HG03354 (cell line): ENCODE data around the gene CNKSR3.

Source experiments
- ATAC-seq: cut with Tn5 transposase; IDR thresholded peaks from one replicate; pipeline ENCODE4 v1.9.1; 2021; ENCODE audit warnings: mild to moderate bottlenecking; ENCODE audit not compliant: unreplicated experiment, poor library complexity, severe bottlenecking

Gene CNKSR3

DNA sequence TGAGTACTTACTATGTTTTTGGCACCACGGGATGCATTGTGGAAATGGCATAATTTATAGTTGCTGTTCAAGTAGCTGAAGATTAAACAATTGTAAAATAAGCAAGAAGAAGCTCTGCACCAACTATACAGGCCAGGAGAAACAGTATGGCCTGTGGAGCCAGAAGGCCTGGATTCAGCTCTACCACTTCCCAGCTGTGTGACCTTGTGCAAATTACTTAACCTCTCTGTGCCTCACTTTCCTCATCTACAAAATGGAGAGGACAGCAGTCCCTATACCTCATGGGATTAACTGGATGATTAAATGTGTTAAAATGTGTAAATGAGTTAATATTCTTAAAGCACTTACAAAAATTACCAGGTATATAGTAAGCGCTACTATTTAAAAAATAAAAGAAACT, 49.1 kb downstream of the CNKSR3 start:
- ATAC-seq = no peak

DNA sequence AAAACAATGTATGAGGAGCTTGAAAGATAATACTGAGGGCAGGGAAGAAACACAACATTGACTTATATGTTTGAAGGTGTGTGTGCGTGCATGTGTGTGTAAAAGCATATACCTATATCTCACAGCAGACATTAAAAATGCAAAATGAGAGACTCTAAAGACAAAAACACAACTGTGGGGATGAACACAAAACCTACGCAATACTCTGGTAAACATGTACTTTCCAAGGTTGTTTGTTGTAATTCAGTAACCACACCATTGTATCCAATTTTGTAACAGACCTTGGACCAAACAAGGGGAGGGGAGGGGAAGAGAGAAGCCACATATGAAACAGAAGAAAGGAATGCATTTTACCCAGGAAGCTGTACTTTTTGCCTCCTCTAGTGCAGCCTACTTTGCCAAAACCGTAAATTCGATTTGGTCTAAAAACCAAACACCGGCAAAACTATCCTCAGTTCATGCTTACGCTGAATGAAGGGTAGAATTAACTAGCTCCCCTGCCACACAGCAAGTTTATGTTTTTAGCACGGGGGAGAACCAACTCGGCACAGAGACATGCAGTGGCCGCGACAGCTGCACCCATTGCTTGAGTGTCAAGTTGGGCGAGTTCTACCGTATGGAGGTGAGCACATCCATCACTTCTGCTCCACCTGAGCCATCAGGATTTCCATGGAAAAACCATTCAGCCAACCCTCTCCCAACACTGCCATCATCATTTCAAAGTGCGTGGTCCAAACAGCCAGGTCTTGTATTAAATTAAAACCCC, 50.0 kb downstream of the CNKSR3 start:
- ATAC-seq = no peak

DNA sequence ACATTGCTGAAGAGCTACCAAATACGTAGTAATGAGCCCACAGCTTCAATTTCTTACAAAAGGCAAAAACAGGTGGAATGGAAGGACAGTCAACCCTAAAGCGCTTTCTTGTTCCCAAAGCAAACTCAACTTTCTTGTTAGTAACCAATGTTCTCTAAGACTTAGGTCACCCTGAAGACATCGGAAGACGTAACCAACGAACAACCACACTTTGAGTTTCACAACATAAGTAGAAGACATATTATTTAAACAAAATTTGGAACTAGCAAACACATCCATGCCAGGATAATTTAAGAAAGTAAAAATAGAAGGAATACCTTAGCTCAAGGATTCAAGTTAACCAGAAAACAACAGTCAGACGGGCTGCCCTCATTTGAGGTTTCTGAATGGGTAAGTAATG, 51.0 kb downstream of the CNKSR3 start:
- no peak for ATAC-seq

DNA sequence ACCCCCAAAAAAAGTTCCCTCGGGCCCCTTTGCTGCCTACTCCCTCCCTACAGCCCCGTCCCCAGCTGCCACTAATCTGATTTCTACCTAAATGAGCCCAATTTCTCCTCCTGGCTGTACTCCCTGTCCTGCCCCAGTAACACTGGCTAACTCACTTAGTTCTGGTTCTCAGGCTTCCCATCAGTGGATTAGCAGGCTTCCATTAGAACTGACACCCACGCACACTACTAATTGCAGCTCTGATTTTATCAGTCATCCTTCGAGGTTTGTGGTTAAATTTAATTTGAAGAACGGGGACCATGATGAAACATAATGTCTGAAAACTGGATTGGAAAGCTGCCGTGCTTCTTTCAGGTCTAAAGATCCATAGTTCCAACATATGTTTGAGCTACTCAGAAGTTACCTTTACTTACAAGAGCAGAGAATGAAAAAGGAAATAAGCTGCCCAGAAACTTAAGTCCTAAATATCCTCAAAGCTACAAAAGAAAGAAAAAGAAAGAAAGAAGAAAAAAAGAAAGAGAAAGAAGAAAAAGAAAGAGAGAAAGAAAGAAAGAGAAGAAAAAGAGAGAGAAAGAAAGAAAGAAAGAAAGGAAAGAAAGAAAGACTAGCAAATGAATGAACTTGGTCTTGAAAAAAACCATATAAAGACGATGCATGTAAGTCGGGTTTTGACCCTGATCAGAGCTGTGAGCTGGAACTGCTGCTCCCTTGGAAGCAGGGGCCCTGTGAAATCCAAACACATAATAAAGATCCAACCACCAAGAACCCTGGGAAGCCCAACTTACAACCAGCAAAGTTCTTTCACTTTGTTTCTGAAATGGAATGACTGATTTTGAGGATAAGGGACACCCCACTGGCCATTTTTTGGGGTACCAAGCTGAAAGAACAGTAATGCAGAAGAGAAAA, 51.7 kb downstream of the CNKSR3 start:
- no peak for ATAC-seq

DNA sequence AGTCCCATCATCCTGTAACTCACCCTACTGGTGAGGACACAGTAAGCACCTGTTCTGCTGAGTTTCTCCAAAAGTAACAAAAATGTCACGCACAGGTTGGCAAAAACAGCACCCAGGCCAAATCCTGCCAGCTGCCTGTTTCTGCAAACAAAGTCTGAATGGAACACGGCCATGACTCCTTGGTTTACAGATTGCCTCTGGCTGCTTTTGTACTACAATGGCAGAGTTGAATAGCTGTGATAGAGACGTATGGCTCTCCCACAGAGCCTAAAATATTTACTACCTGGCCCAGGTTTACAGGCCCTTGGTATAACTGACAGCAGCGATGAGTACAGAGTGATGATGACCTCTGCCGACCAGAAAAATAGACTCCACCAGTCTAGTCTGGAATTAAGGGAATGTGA, 52.6 kb downstream of the CNKSR3 start:
- no peak for ATAC-seq

DNA sequence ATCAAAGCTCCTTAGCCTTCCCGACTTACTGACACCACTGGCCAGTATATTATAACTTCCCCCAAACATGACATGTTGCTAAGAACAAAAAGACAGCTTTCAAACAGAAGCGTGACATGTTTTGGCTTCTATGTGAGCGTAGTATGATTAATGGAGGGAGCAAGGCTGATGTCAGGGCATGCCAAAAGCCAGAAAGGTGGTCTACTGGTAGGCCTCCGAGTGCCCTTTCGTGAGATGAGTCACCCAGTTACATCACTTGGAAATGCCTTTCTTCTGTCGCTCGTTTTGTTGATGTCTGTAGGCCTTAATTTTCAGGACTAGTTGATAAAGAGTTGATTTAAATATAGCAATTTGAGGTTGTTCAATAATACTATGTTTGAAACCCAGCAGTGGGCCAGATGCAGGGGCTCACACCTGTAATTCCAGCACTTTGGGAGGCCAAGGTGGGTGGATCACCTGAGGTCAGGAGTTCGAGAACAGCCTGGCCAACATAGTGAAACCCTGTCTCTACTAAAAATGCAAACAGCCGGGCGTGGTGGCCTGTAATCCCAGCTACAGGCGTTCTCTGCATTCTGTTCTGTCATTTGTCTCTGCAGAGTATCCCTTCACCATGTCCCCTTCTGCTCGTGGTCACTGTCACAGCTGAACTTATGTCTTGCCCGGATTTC, 53.3 kb downstream of the CNKSR3 start:
- no peak for ATAC-seq

DNA sequence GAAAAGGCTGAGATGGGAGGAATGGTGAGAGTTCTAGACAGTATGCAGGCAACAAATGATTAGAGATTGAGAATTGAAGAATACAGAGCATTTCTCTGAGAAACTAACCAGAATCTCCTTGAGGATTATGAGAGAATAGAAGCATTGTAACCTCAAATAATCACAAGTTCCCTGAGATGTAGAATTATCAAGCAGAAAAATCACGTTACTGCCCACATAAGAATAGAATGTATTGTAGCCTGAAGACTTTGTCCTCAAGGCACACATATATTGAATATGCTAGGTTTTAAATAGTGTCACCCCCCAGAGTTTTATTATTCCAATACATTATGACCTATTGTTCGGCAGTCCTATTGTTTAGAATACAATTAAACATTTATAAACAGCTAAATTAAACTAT, 57.2 kb downstream of the CNKSR3 start:
- ATAC-seq = no peak

DNA sequence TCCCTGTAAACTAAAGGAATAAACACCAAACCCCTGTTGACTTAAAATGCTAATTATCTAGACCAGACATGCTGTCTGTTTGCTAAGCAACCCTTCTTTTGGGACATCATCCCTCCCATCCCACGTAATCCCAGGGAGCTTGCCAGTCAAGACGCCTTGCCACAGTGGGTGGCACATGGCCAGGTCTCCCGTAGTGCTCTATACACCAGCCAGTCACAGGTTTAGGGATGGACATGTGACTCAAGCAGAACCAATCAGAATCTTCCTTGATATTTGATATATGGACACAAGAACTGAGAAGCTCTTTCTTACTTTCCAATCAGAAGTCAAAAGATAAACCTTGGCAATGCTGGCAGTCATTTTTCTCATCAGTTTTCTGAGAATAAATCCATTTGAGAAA, 60.0 kb downstream of the CNKSR3 start:
- ATAC-seq = no peak

DNA sequence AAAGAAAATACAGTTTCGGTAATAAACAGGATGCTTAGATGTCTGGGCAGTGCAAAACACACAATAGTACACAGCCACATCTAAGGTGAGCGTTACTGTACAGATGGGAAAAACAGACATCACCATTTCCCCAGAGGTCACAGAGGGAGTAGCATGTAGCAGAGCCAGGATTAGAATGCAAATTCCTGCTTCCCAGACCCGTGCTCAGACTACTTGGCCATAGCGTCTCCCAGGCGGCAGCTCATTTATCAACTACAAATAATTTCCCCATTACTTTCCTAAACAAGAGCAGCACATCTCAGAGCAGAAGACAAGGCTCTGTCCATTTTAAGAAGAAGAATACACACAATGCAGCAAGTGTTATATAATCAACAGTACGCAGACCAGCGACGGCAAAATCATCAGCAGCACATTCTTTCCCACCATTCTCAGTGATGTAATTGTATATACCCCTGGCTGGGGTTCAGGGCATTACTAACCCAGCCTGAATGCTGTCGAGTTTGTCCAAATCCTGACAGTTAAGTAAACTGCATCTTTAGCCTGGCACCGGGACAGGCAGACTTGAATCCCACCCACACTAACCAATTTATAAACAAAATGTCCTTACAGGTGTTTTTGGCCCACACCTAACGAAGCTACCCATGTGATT, 61.9 kb downstream of the CNKSR3 start:
- ATAC-seq = peak; percentile 50

DNA sequence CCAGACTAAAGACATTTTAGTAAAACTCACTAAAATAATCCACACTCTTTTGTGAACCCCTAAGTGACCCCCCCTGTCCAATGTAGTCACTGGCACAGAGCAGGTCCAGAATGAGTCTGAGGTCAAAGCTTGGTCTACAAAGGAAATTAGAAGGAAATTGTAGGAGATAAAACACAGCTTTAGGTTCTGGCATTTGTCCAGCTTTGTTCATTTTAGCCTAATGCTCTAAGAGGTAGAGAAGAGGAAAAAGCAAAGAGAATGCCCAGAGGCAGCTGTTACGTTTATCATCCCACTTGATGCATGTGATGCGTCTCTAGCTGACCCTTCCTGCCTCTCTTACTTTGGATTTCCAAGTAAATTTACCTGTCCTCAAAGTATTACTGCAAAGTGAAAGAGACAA, 62.5 kb downstream of the CNKSR3 start:
- ATAC-seq = no peak

DNA sequence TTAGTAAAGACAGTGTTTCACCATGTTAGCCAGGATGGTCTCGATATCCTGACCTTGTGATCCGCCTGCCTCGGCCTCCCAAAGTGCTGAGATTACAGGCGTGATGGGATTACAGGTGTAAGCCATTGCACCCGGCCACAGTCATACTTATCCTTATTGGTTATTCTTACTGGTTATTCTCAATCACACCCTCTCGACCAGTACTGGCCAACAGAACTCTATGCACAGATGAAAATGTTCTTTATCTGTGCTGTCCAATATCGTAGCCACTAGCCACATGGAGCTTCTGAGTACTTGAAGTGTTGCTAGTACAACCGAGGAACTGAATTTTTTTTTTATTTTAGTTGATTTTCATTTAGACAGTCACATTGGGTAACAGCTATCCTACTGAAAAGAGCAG, 63.5 kb downstream of the CNKSR3 start:
- no peak for ATAC-seq

DNA sequence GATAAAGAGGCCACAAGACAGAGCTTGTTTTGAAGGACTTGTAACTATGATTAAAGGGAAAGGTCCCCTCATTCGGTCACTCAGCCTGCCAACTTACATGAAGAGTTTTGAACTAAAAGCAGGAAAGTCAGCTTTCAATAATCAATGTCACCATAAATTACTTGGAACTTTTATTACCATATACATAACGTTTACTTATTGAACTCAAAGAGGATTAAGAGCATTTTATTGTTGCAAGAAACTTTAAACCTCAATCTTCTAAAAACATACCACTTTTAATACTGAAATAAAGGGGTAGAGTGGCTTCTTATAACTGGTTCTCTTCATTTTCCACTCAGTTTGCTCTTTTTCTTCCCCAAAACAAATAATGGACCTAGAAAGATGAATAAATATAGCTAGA, 65.1 kb downstream of the CNKSR3 start:
- ATAC-seq = no peak

DNA sequence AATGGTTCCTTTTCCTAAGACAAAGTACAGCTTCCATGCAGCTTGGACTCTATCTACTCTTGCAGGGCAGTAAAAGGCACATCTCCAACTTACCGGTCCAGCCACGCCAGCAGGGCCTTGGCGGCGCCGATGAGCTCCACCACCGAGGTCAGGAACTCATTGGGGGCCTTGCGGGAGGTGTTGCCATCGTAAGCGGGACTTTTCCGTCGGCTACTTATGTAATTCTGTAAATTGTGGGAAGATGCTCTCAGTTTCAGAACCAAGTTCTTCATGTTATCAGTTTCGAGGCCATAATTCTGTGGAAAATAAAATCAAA, 68.5 kb downstream of the CNKSR3 start:
- peak; percentile 42 for ATAC-seq

DNA sequence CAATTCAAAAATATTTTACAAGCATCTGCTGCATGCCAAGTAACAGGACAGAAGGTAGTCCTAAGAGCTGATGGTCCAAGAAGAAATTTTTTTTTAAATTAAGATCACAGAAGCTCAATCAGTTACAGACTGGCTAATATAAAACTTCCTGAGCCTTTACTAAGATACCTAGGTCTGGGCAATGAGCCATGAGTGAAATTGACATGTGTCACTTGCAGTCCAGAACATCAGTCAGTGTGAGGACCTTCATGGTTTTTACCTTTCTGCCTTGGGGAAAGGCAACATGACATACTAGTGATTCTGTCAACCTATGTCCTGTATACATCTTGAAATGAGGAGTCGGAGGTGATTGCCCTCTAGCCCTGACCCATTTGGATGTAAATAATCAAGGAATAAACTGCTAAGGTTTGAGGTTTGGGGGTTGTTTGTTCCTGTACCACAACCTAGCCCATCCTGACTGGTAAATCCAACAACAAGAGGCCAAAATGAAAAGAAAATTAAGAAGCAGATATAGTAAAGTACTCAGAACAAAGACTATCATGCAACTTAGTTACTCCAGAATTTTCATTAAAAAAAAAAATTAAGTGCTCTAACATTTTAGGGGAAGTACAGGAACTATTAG, 70.0 kb downstream of the CNKSR3 start:
- ATAC-seq = no peak

DNA sequence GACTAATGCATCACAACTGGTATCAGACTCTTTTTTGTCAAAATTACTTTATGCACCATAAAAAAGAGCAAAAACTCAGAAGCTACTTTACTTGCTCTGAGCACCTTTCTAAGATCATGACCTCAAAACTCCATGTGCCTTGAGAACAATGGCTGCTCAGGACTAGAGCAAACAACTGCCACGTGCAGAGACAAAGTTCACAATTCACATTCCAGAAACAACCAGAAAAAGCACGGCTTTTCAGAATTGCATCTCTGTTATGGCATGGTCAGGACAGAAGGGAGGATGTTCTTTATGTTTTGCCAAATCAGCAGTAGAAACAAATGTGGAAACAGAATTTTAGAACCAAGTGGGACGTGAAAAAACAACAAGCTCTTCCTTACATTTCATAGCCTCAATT, 70.5 kb downstream of the CNKSR3 start:
- ATAC-seq = no peak

DNA sequence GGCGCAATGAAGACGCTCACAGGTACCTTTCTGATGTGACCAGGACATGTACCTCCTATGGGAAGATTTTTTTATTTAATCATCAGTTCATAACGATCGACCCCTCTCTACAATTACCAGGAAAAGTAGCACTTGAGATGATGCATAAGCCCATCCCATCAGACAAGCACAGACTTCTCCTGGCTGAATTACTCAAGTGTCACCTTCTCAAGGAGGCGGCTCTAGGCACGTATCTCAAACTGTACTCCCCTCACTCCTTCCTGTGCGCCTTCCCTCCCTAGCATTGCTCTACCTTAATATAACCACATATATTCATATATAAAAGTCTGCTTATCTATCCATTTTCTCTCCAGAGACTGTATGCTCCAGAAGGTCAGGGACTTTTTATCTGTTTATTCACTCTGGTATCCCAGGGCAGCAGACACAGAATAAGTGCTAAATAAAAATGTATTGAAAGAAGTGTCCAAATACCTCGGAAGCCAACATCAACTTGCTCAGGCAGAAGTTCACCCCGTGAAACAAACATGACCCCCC, 71.5 kb downstream of the CNKSR3 start:
- ATAC-seq = no peak

DNA sequence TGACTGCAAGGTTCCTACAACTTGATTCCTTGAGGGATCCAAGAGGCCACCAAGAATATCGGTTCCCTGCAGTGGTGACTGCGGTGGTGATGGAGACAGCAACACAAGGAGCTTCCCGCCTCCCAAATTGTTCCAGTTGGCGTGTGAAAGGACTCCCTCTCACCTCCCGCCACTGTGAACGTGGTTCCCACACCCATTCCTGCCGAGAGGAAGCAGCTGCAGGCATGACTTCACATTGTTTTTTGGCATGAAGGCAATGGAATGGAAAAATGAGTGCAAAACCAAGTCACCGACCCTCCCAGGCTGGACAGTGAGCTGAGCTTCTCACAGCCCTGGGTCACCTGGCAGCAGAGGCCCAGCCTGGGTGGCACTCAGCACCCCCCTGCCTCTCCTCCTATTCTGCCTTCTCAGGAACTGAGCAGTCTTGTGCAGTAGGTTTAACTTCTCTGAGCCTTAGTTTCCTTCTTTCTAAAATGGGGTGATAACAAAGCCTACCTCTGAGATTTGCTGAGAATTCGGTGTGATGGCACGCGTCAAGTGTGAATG, 75.0 kb downstream of the CNKSR3 start:
- no peak for ATAC-seq

DNA sequence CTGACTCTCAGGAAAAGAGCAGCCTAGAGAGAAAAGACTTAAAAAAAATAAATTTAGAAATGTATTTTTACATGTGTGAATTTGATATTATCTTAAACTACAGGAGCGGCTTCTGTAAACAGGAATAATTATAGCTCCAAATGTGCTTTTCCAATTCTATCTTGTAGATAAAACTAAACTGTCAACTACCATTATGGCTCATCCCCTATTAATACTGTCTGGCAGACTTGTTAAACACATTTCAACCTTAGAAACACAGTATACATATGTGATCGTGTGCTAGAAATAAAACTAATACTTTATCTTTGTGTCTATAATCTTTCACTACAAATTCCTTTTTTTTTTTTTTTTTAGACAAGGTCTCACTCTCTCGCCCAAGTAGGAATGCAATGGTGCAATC, 75.8 kb downstream of the CNKSR3 start:
- no peak for ATAC-seq

DNA sequence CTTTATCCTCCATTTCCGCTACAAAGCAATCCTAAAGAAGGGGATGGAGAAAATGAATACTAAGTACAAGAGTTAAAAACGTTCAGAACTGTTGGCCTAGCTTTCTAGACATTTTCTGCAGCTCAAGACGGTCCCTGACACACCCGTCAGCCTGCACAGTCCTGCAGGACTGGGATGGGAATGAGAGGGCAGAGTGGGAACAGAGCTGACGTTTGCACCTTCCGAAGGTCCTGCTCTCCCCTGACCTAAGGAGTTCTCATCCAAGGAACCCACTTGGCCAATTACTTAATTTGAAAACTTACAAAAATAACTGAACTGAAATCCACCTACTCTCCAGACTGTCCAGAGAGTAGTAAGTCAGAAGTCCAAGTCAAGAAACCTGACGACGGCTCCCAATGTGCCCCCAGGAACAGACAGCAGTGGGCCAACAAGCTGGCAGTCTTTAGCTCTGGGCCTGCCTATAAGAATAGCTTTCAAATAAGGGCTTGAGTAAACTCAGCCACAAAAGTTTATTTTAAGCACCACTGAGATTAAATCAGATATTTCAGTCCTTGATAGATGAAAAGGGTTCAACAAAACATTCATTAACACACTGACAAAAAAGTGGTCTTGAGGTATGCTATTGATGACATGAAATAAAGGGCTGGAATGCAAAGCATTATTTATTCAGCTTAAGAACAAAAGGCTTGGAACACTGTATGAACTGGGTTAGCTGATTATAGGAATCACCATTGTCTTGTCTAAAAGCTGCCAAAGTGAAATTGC, 76.8 kb downstream of the CNKSR3 start:
- no peak for ATAC-seq
